HG03521 (cell line): ENCODE data around the gene IPO5.

Experiments
- ATAC-seq: cut with Tn5 transposase; IDR thresholded peaks from one replicate; pipeline ENCODE4 v1.9.1; 2021; ENCODE audit warnings: mild to moderate bottlenecking, moderate library complexity; ENCODE audit not compliant: unreplicated experiment

Gene IPO5

DNA sequence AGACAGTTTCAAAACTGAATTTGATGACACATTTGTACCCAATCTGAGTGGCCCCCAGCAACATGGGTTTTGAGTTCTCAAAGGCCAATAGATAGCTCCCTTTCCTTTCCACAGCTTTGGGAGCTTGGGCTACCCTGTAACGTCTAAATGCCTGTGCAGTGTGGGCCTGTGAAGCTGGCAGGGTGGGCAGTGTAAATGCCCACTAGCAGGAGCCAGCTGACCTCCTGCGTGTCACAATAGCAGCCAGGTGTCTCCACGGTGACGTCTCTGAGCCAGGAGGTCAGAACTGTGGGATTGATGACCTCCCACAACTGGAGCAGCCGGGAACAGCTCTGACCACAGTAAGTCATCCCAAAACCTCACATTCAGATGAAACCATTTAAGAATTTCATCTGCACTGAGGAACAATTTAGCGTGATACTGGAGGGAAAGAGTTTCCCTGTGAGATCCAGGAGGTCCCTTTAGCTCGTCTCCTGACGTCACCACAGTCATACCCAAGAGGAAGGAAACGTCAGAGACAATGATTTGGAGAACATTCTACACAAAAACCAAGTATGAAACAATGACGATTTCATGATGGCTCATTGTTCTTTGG, at the start of gene IPO5:
Gene IPO5 (plus strand): TSS at position 300 of the 595 bp plus-strand sequence. CDS start 23,022 bp downstream, outside the sequence.
- ATAC-seq, result no peak

- ATAC-seq, result no peak
These were observed 49.4 kb upstream of the IPO5 start for GRCh38 chr13:97904059-97904458.

- no peak for ATAC-seq
These were observed 48.0 kb upstream of the IPO5 start for GRCh38 chr13:97905517-97905916.

GRCh38 chr13:97911311-97912138, 42.0 kb upstream of the IPO5 start:
- no peak for ATAC-seq

DNA sequence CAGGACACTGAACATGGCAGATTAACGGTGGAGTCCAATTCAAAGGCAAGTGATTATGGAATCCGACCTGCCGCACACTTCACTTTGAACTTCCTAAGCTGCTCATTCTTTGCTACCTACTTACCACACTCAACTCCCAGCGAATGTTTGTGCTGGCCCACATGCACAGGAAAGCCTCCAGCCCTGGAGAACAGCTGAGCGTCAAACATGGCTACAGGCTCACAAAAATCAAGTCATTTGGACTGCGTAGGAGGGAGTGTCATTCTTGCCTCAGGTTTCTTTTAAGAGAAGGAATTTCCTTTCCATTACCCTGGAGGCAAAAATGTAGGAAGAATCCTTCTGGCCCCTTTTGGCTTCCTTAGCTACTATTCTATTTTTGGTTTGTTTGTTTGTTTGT, 41.3 kb upstream of the IPO5 start:
- ATAC-seq, result no peak

- no peak for ATAC-seq
These were observed 40.3 kb upstream of the IPO5 start for GRCh38 chr13:97913206-97913605.

DNA sequence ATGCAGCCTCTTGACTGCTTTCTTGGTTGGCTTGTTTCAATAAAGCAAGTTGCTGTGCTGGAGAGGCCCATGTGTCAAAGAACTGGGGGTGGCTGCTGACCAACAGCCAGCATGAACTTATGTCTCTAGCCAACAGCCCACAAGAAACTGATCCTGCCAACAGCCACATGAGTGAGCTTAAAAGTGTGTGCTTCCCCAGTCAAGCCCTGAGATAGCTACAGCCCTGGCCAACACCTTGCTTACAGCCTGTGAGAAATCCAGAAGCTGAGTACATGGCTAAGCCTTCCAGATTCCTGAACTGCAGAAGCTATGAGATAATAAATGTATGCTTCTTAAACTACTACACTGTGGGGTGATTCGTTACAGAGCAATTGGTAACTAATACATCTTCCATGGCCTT, 38.9 kb upstream of the IPO5 start:
- no peak for ATAC-seq

DNA sequence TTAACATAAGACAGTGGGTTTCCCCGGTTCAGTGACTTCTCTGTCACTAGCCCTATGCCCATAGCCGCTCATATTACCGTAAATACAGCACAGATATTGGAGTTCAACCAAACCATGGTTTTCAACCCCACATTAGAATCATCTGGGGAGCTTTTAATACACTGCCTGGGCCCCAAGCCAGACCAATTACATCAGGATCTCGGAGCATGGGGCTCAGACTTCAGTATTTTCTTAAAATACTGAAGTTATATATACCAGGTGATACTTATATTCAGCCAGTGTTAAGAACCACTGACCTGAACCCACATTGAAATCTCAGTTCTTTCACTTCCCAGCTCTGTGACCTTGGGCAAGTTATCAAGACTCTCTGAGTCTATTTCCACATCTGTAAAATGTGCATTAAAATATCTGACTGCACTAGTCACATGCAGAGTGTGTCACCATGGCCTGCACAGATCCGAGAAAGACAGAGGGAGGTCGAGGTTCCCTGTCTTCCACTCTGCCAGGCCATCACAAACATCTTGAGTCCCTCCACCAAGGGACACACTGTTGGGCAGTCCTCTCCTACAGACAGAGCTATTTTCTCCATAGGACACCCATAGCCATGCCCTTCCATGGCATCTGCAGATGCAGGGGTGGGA, 32.2 kb upstream of the IPO5 start:
- no peak for ATAC-seq

- ATAC-seq, result no peak
These were observed 25.2 kb upstream of the IPO5 start for GRCh38 chr13:97928301-97928700.

GRCh38 chr13:97932036-97932435, 21.4 kb upstream of the IPO5 start:
- ATAC-seq, result no peak

- no peak for ATAC-seq
These were observed 20.8 kb upstream of the IPO5 start for GRCh38 chr13:97932647-97933046.

- ATAC-seq, result no peak
These were observed 19.7 kb upstream of the IPO5 start for GRCh38 chr13:97933776-97934175.

DNA sequence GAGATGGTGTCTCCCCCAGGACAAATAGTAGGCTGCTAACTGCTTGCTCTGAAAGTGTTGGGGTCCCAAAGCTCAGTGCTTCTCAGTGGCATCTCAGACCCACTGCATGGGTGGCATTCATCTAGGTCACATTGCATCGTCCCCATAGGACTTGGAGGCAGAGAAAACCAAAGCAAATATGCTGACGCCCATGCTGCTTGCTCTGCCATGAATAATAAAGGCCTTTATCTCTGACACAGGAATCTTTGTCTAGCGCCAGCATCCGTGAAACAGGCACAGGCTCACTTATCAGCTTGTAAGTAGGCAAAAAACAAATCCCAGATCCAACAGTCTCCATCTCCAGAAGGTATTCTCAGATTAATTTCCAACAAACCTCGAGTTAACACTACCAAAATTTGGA, 18.9 kb upstream of the IPO5 start:
- no peak for ATAC-seq

- no peak for ATAC-seq
These were observed 18.4 kb upstream of the IPO5 start for GRCh38 chr13:97935071-97935470.

DNA sequence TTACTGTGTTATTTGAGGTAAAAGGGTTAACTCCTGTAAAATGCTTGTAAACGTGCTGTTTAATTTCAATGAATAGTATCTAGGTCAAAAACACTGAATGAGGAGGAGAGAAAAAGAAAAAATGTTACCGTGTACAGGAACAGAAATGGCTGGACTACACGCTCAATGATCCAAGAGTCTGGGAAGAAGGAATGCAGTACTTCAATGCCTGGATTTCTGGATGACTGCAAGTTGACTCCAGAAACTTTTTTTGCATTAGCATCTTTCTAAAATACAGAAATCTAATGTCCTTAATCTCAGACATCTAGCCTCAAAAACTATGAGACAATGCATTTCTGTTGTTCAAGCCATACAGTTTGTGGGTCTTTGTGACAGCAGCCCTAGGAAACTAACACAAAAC, 17.4 kb upstream of the IPO5 start:
- no peak for ATAC-seq

- ATAC-seq, result no peak
These were observed 14.6 kb upstream of the IPO5 start for GRCh38 chr13:97938706-97939475.

DNA sequence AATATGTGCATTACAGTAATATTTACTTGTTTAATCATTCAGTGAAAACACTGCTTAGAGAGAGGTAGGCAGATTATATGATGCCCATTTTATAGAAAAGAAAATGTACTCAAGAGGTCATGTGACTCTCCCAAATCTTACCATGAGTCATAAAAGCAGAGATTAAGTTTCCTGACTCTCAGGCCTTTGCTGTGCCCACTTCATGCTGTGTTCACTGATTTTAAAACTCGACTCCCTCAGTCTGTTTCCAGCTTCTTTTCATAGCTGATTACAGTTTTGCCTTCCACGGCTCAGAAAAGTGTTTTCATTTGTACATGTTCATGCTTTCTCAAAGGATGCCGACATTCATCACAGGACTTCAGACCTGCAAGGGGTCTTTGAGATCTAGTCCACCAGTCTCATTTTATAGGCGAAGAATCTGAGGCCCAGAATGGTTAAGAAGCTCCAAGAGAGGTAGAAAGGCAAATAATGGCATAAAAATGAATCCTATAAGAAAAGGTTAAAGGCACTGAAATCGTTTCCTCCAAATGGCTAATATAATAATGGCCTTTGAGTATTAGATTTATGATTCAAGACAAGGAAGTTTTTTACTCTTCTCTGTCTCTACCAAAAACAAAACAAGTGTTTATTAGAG, 9.0 kb upstream of the IPO5 start:
- ATAC-seq, result no peak

GRCh38 chr13:97945342-97945741, 8.1 kb upstream of the IPO5 start:
- ATAC-seq, result no peak

DNA sequence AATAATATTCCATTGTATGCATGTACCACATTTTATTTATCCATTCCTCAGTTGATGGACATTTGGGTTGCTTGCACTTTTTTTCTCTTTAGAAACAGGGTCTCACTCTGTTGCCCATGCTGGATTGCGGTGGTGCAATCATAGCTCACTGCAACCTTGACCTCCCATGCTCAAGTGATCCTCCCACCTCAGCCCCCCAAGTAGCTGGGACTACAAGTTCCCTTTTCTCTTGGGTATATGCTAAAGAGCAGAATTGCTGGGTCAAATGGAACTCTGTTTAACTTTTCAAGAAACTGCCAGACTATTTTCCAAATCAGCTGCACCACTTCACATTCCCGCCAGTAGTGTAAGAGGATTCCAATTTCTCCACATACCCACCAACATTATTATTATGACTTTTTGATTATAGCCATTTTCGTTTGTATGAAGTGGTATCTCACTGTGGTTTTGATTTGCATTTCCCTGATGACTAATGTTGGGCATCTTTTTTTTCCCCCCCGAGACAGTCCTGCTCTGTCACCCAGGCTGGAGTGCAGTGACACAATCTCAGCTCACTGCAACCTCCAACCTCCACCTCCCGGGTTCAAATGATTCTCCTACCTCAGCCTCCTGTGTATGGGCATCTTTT, 7.6 kb upstream of the IPO5 start:
- no peak for ATAC-seq

DNA sequence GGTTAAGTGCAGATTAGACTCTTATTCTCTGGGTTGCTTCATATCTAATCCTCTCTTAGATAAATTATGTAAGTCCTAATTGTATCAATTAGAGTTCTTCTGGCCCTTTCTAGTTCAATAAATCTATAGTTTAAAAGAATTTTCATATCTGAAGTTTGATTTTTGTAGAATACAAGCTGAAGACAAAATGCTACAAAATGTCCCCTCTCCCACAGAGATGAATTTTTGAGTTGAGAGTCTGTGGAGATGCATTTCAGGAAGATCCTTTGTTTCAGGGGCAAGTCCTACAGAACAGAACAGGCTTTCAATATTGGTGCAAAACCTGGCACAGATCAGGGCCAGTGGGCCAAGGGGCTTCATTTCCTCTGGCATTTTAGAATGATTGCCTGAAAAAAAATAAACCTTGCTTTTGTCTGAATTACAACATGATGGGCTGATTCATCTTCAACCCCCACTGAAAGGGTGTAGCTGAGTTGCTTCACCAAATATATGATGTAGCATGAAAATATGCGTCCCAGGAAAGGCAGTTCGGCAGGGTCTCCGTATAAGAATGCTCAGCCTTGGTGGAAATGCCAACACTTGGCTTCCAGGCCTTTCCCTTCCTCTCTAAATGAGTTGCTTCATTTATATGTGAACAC, 6.4 kb upstream of the IPO5 start:
- ATAC-seq, result no peak
